NCI-H460 (cell line): ENCODE results near the gene GALNT11. TPM values are rescaled to one million over a fixed set of nuclear protein-coding genes. Genes with fewer than 3 reads are reported as not detected.
A peak's percentile ranks its signal among the peaks of the same experiment; 100 is the strongest.

ENCODE experiments used
- DNase-seq: peaks from one replicate; pipeline ENCODE4 v3.0.0-alpha.2; 2016; ENCODE audit warnings: low read depth; ENCODE audit errors: extremely low read depth
- small RNA-seq, 2 experiments: library from RNA; depleted of rRNA; stranded (forward); fragments of <200 nt; gene quantifications; one replicate each; pipeline ENCODE3, GENCODE V24; 2014
- total RNA-seq: library from RNA; depleted of rRNA; stranded (reverse); fragments of >200 nt; shearing (Covaris generic); gene quantifications from 2 replicates; pipeline ENCODE4 v1.2.3, GENCODE V29; 2014; rRNA removed

The GALNT11 gene
- total RNA-seq, 1 experiment from 2014 or later = 33.4 TPM

GRCh38 chr7:152142976-152143595, 117.6 kb downstream of the GALNT11 start:
- DNase-seq = no peak

GRCh38 chr7:152144557-152145245, 119.2 kb downstream of the GALNT11 start:
- DNase-seq = no peak

GRCh38 chr7:152145853-152146466, 120.5 kb downstream of the GALNT11 start:
- DNase-seq = peak; percentile 30

- DNase-seq = no peak
These were observed 123.2 kb downstream of the GALNT11 start for GRCh38 chr7:152148706-152149105.

- DNase-seq = no peak
These were observed 123.9 kb downstream of the GALNT11 start for GRCh38 chr7:152149363-152149762.

DNA sequence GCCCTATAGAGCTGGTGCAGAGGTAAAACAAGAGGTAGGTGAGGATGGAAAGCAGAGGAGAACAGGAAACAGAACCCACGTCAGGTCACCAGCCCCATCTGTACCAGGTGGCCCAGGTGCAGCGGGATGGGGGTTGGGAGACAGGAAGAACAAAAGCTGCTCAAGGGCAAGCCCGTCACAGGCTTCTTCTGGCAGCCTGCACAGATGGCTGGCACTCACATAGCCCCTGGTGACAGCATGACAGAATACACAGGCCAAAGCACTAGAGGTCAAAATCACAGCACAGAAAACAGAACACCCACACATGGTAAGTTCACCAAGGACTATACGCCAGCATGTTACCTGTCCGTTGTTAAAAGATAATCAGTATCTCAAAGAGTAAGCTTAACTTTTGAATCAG, 126.8 kb downstream of the GALNT11 start:
- no peak for DNase-seq

DNA sequence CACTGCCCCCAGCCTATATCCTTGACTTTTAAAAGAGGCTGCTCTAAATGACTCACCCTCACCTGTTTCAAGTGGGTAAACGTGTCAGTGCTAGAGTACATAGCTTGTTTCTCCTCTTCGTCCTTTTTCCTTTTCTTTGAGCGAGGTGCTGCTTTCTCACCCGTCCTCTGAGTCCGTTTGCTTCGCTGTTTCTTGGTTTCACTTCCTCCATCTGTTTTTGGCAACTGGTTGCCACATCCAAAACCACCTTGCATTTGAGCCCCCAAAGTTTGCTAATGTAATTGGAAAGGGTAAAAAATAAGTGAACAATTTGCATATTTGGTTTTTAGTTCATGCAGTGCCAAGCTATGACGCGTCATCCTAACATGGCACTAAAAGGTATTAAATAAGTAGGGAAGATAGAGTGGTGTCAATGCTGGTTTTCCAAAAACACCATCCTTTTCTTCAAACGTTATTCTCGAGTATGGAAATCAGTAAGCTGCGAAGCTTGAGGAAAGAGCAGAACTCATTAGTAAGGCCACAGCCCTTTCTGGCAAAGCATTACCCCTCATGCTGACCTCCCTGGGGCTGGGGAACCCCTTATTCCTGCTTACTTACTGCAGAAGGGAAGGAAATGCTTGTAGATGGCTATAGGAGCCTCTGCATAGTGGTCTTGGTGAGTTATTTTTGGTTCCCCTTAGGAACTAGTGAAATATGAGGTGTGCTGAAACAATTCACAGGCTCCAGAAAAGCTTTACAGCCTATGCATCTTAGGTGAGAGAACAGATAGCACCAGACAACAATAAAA, 133.5 kb downstream of the GALNT11 start:
- no peak for DNase-seq

- no peak for DNase-seq
These were observed 135.7 kb downstream of the GALNT11 start for GRCh38 chr7:152161171-152161570.

DNA sequence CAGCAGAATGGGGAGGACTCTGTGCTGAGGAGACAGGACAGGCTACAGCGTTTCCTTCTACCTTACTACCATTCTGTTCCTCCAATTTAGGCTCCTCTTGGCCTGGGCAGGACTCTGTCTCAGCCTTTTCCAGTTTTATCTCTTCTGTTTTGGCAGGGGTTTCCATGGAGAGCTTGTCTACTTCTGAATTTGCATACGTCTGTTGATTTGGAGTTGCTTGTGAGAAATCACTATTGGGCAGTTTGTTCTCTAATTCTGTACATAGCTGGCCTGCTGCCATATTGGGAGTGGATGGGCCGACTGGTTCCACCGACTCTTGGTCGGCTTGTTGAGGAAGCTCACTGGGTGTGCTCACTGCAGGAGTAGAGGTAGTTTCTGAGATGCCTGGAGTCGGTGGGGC, 136.8 kb downstream of the GALNT11 start:
- DNase-seq = no peak

Small RNA genes lying within 50 kb of the gene (small RNA-seq; reads per million reads assigned to genes)
- 0 reads per million in 2 experiments for gene RF00017

Other genes starting within 250 kb of the GALNT11 start
- gene PRKAG2, start 148.6 kb upstream of the GALNT11 start, total RNA-seq = 18.9 and 22.1 TPM in 2 replicates
- gene GALNTL5, start 69.2 kb upstream of the GALNT11 start, total RNA-seq = not detected in 2 replicates